Measurements from ENCODE around the gene TRIM54. TPM values are rescaled to one million over a fixed set of nuclear protein-coding genes. Genes with fewer than 3 reads are reported as not detected.

TRIM54 gene
- total RNA-seq, 4 donors from 2014 or later = not detected

DNA sequence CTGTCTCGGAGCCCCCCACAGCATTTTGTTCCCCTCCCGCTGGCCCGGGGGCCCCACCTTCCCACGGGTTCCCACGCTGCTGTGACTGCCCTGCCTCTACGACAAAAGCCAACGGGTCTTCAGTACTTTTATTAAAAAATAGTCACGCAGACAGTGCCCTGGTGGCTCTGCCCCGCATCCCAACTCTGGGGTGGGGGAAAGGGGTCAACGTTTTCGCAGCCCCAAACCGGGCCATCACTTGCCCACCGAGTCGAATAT, 25.0 kb downstream of the TRIM54 start:
- WGBS, 2 donors = 8 to 20% methylated on average over 10 to 13 of the region's 14 CpGs
- DNase-seq (ENCODE audit: low spot score in 2 of 2) = no peak
- no peak overlapping the region for H3K4me3 ChIP-seq (ENCODE audit: low read depth, poor library complexity, severe bottlenecking)
- no peak for TF ChIP-seq POLR2A (IDR thresholded peaks at IDR 0.05)
- intact Hi-C loops (cut with DNase I; ENCODE audit: low total_unique reads) = no loop called here

DNA sequence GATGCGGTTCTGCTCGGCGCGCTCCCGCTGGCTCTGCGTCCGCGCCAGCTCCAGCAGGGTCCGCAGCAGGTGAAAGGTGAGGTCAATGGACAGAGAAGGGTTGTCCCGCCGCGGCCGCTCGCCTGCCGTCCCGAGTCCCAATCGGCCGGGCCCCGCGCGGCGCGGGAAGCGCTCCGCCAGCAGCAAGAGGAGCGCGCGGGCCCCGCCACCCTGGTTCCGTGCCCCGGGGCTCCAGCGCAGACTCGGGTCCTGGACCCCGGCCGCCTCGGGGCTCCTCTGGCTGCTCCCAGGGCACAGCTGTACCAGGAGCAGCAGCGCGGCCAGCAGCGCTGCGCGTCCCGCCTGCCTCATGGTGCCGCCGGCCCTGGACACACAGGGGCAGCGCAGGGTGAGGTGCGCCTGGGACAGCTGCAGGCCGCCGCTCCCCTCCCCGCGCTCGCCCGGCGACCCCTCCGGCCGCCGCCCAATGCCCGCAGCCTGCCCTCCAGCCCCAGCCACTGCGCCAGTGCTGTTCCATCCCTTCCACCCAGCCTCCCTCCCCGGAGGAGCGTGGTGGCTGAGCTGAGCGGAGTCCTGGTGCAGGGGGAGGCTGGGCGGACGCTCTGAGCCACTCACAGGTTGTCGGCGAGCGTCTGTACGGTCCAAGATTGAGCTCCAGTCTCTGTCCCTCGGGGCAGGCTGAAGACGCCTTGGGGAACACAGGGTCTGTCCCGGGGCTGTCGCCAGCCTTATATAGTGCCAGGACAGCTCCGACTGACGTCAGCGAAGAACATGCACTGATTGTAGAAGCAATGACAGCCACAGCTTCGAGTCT, 25.5 kb downstream of the TRIM54 start:
- H3K4me3 ChIP-seq (ENCODE audit: low read depth, poor library complexity, severe bottlenecking) = no peak overlapping the region

DNA sequence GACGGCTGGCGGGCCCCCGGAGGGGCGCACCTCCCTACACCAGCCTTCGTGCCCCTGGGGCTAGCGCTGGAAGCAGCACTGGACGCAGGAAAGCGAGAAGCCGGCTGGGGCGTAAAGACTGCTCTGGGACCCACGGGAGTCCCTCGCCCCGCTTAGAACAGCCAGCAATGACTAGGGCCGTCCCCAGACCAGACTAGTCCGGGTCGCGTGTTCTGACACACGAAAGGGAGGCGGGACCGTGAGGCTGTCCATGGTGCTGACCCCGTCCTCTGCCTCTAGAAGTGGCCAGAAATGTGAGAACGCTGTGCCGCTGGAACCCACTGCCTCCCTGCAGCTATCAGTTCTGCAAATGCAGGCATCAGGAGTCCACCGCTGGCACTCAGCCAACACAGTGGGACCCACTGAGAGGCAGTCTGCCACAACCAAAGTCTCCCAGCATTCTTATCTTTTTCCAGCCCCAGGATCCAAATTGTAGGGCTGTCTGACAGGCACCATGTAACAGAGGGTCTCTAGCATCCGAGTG, 26.2 kb downstream of the TRIM54 start, which contains the start of gene UCN:
UCN (minus strand) TSS at position 87 of the 523 bp plus-strand sequence. CDS start 550 bp downstream, outside the sequence.
- intact Hi-C loops (cut with DNase I; ENCODE audit: low total_unique reads) = no loop called here
- DNase-seq (ENCODE audit: low spot score in 2 of 2) = no peak
- 57 to 69% methylated on average over 12 to 24 of the region's 25 CpGs for WGBS, 2 donors
- TF ChIP-seq, protein P1, sequence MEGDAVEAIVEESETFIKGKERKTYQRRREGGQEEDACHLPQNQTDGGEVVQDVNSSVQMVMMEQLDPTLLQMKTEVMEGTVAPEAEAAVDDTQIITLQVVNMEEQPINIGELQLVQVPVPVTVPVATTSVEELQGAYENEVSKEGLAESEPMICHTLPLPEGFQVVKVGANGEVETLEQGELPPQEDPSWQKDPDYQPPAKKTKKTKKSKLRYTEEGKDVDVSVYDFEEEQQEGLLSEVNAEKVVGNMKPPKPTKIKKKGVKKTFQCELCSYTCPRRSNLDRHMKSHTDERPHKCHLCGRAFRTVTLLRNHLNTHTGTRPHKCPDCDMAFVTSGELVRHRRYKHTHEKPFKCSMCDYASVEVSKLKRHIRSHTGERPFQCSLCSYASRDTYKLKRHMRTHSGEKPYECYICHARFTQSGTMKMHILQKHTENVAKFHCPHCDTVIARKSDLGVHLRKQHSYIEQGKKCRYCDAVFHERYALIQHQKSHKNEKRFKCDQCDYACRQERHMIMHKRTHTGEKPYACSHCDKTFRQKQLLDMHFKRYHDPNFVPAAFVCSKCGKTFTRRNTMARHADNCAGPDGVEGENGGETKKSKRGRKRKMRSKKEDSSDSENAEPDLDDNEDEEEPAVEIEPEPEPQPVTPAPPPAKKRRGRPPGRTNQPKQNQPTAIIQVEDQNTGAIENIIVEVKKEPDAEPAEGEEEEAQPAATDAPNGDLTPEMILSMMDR (IDR thresholded peaks at IDR 0.05) = no peak
- no peak for TF ChIP-seq POLR2A (IDR thresholded peaks at IDR 0.05)
- no peak within 1 kb of the TSS for H3K4me3 ChIP-seq (ENCODE audit: low read depth, poor library complexity, severe bottlenecking)

More for the DNA sequence above, 25.5 kb downstream of the TRIM54 start:
- TF ChIP-seq, protein P1 (IDR thresholded peaks at IDR 0.05) = no peak
- TF ChIP-seq POLR2A (IDR thresholded peaks at IDR 0.05) = no peak
- intact Hi-C loops (cut with DNase I; ENCODE audit: low total_unique reads) = no loop called here
- 12 to 17% methylated on average over 43 to 46 of the region's 75 CpGs for WGBS, 2 donors
- DNase-seq (ENCODE audit: low spot score in 2 of 2) = no peak

DNA sequence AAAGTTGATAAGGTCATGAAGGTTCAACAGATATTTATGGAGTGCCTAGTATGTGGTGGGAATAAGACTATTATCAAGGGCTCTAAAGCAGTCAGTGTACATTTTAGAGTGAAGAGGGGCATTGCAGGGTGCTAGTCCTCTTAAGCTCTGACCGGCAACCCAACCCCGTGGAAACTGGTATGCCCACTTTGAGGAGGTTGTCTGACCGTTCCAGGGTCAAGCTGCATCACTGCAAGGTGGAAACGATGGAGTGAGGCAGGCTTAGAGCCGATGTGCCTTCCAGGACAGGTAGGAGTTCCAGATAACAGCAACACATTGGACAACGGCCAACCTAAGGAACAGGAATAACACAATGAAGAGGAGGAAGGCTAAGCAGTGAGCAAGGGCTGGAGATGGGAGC, 27.4 kb downstream of the TRIM54 start:
- TF ChIP-seq POLR2A (IDR thresholded peaks at IDR 0.05) = no peak
- TF ChIP-seq, protein P1 (IDR thresholded peaks at IDR 0.05) = no peak
- no peak overlapping the region for H3K4me3 ChIP-seq (ENCODE audit: low read depth, poor library complexity, severe bottlenecking)
- intact Hi-C loops (cut with DNase I; ENCODE audit: low total_unique reads) = no loop called here
- no peak for DNase-seq (ENCODE audit: low spot score in 2 of 2)
- WGBS, 2 donors = 86 to 96% methylated on average over 6 of the region's 6 CpGs

DNA sequence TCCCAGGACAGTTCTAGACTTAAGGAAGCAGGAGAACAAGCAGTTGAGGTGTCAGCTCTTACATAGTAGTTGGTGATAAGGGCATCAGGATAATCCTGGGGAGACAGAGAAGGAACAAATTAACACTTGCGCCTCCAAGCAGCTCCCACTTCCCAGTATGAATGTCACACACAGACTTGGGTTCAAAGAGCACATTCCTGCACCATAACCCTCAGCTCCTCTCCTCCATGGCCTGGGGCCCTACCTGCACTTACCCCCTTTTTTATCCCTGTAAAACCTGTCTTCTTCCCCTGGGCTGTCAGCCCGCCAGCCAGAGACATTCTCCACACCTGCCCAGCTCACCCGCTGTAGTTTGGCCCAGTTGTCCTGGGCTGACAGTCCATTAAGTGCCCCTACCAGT, 29.9 kb downstream of the TRIM54 start:
- DNase-seq (ENCODE audit: low spot score in 2 of 2) = no peak
- intact Hi-C loops (cut with DNase I; ENCODE audit: low total_unique reads) = no loop called here
- H3K4me3 ChIP-seq (ENCODE audit: low read depth, poor library complexity, severe bottlenecking) = no peak overlapping the region
- 97 to 100% methylated on average over 3 of the region's 3 CpGs for WGBS, 2 donors
- TF ChIP-seq, protein P1 (IDR thresholded peaks at IDR 0.05) = no peak
- TF ChIP-seq POLR2A (IDR thresholded peaks at IDR 0.05) = no peak

DNA sequence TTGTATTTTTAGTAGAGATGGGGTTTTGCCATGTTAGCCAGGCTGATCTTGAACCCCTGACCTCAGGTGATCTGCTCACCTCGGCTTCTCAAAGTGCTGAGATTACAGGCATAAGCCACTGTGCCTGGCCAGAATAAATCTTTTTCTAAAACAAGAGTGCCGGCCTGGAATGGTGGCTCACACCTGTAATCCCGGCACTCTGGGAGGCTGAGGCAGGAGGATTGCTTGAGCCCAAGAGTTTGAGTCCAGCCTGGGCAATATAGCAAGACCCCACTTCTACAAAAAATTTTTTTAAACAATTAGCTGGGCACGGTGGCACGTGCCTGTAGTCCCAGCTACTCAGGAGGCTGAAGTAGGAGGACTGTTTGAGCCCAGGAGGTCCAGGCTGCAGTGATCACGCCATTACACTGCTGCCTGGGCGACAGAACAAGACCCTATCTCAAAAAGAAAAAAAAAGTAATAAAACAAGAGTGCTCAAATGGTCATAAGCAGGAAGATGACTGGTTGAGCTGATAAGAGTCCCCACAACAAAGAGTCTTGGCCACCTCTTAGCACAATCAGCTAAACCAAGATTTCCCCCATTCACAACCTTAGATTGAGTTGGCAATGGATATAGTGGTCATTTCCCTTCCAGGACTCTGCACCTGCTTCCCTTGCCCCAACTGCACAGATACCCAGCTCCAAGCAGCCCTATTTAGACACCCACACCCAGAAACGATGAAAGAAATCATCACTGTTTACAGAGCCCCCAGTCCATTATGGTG, 31.8 kb downstream of the TRIM54 start:
- TF ChIP-seq POLR2A (IDR thresholded peaks at IDR 0.05) = no peak
- TF ChIP-seq, protein P1 (IDR thresholded peaks at IDR 0.05) = no peak
- intact Hi-C loops (cut with DNase I; ENCODE audit: low total_unique reads) = no loop called here
- no peak for DNase-seq (ENCODE audit: low spot score in 2 of 2)
- no peak overlapping the region for H3K4me3 ChIP-seq (ENCODE audit: low read depth, poor library complexity, severe bottlenecking)
- 89 to 92% methylated on average over 8 of the region's 8 CpGs for WGBS, 2 donors

All from lower leg skin (tissue), 4 donors.